Measurements from ENCODE around the gene TLCD2. TPM values are rescaled to one million over a fixed set of nuclear protein-coding genes. Genes with fewer than 3 reads are reported as not detected.
A peak's percentile ranks its signal among the peaks of the same experiment; 100 is the strongest.

TLCD2 gene
- total RNA-seq, 4 donors from 2014 or later: 0.88 to 8.0 (median 5.4) TPM

- peaks cover 0 to 12% of the 10 kb centered on the region in 2 donors for H3K4me1 ChIP-seq
Measured at GRCh38 chr17:1715803-1716075, 5.6 kb upstream of the TLCD2 start.

GRCh38 chr17:1714980-1715802 is 5.0 kb upstream of the TLCD2 start:
- H3K27me3 ChIP-seq: no peaks in the 10 kb centered on the region
- H3K4me3 ChIP-seq: peak overlapping the region; percentile 95 to 98
- no peak for TF ChIP-seq CTCF (IDR thresholded peaks at IDR 0.05)
- TF ChIP-seq POLR2A (IDR thresholded peaks at IDR 0.05): peak; percentile 32 to 56
- H3K9me3 ChIP-seq: no peaks in the 10 kb centered on the region
- no peaks in the 10 kb centered on the region for H3K36me3 ChIP-seq
- intact Hi-C loops (cut with DNase I; ENCODE audit: low total_unique reads): no loop called here
- peaks cover 0 to 12% of the 10 kb centered on the region in 2 donors for H3K4me1 ChIP-seq
- peak overlapping the region; percentile 92 to 99 for H3K27ac ChIP-seq
- DNase-seq: peak; percentile 91 to 92

More at GRCh38 chr17:1715803-1716075, 5.6 kb upstream of the TLCD2 start:
- Histone ChIP-seq H3K9me3 (no peaks in the 10 kb centered on the region), H3K36me3 (no peaks in the 10 kb centered on the region), H3K4me3 (peak overlapping the region; percentile 95 to 98), H3K27me3 (no peaks in the 10 kb centered on the region), H3K27ac (peak overlapping the region; percentile 92 to 99)
- intact Hi-C loops (cut with DNase I; ENCODE audit: low total_unique reads): no loop called here
- no peak for TF ChIP-seq POLR2A (IDR thresholded peaks at IDR 0.05)
- no peak for TF ChIP-seq CTCF (IDR thresholded peaks at IDR 0.05)
- DNase-seq: no peak

- intact Hi-C loops (cut with DNase I; ENCODE audit: low total_unique reads): no loop called here
- H3K4me1 ChIP-seq: peaks cover 0 to 14% of the 10 kb centered on the region in 2 donors
- peak overlapping the region; percentile 92 to 99 for H3K27ac ChIP-seq
- no peaks in the 10 kb centered on the region for H3K27me3 ChIP-seq
- no peaks in the 10 kb centered on the region for H3K36me3 ChIP-seq
- no peaks in the 10 kb centered on the region for H3K9me3 ChIP-seq
- TF ChIP-seq POLR2A (IDR thresholded peaks at IDR 0.05): peak; percentile 30 to 45
- no peak for TF ChIP-seq CTCF (IDR thresholded peaks at IDR 0.05)
- peak overlapping the region; percentile 95 to 98 for H3K4me3 ChIP-seq
- DNase-seq: peak; percentile 98
Measured at GRCh38 chr17:1714427-1714979, 4.3 kb upstream of the TLCD2 start.

- intact Hi-C loops (cut with DNase I; ENCODE audit: low total_unique reads): no loop called here
- TF ChIP-seq POLR2A (IDR thresholded peaks at IDR 0.05) (no peak), CTCF (IDR thresholded peaks at IDR 0.05) (peak; percentile 16 to 67 (median 56))
Measured at GRCh38 chr17:1713878-1714426, 3.8 kb upstream of the TLCD2 start.

More at GRCh38 chr17:1713878-1714426, 3.8 kb upstream of the TLCD2 start:
- Histone ChIP-seq H3K4me1 (peaks cover 0 to 16% of the 10 kb centered on the region in 2 donors), H3K4me3 (peak overlapping the region; percentile 95 to 98), H3K27ac (peak overlapping the region; percentile 92 to 99), H3K27me3 (no peaks in the 10 kb centered on the region), H3K9me3 (no peaks in the 10 kb centered on the region), H3K36me3 (no peaks in the 10 kb centered on the region)
- DNase-seq: peak; percentile 51 to 67
